Limb (tissue), 2 donors: ENCODE measurements around the gene GLCE.
"Not testable (repeated sequence)": the region's sequence is repeated elsewhere in the genome, so short reads cannot be mapped to it uniquely, and the experiment has no call there.

ENCODE experiments used
- DNase-seq, 2 donors: peaks; one replicate each; pipeline ENCODE4 v3.0.0-alpha.2; 2016; ENCODE audit errors: extremely low spot score in 2 of 2

The GLCE gene

DNA sequence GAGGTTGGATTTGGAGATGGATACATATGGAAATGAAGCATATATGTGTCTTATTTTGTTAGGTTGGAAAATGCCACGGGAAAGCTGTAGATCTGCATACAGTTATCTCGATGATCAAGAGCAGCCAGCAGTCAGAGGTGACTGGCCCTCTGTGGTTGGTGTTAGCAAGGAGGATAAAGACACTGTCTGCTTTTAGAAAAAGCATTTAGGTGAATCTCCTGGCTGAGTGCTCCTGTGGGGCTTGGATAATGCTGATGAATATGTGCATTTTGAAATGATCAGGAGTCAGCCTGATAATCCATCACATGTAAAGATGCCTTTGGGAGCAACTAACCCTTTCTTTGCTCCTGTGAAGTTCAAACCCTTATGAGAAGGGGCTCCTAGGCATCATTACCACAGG, 24.9 kb upstream of the GLCE start:
- DNase-seq, result no peak

DNA sequence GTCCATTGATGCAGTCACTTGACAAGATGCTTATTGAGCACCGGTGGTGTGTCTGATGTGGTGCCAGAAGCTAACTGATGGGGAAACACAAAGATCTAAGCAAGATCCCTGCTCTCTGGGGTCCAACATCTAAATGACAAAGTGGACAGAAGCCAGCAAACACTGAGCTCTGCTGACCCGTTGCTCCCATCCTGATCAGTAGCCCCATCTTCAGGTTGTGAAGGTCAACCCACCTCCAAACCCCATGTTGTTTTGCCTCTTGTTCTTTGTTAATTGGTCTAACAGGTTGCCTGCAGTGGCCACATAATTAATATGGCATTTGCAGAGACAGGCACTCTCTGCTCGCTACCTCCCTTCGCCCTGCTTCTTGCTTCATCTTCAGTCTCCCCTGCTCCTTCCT, 21.5 kb upstream of the GLCE start:
- no peak for DNase-seq

DNA sequence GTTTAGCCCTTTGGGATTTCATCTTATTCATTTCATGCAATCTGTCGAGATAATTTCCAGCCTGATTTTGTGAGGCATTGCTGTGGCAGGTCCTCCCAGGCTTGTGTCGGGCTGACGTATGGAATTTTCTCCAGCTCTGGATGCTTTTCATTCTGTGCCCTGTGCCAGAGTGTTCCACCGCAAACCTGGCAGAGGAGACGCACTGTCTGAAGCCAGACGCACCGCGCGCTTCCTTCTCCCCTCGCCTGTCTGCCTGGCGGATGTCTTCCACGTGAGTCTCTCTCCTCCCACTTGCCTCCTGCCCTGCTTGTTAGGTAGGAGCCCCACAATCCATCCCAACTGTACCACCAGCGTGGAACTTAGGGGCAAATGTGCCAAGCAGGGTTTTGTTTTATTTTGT, 20.1 kb upstream of the GLCE start:
- DNase-seq, result no peak

DNA sequence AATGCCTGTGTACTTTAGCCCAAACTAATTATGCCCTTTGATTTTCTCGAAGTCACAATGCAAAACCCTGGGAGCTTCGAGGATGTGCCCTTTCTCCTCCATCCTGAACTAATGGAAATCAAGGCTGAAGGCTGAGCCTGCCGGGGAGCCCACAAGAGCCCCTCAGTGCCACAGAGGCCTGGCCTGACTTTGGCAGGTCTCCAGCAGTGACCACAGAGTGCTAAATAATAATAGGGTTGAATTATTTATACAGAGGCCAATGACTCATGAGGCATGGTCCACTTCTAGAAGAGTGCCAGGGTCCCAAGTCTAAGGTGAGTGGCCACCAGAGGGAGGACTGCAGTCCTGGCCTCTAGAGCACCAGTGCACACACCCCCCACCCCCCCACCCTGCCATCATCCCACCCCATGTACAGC, 19.1 kb upstream of the GLCE start:
- no peak for DNase-seq

DNA sequence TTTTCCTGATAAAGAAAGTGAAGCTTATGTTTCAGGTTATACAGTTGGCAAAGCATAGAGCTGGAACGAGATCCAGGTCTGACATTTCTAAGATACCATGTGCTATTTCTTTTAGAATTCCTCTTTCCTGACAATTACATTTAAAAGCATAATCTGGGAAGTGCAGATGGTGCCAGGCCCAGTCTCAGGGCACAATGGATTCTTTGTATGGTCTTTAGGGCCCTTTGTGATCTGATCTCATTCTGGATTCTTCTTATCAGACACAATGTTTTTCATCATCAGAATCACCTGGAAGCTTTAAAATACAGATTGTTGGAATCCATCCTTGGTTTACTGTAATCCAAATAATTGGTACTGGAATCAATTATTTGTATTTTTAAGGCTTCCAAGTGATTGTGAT, 18.6 kb upstream of the GLCE start:
- no peak for DNase-seq

DNA sequence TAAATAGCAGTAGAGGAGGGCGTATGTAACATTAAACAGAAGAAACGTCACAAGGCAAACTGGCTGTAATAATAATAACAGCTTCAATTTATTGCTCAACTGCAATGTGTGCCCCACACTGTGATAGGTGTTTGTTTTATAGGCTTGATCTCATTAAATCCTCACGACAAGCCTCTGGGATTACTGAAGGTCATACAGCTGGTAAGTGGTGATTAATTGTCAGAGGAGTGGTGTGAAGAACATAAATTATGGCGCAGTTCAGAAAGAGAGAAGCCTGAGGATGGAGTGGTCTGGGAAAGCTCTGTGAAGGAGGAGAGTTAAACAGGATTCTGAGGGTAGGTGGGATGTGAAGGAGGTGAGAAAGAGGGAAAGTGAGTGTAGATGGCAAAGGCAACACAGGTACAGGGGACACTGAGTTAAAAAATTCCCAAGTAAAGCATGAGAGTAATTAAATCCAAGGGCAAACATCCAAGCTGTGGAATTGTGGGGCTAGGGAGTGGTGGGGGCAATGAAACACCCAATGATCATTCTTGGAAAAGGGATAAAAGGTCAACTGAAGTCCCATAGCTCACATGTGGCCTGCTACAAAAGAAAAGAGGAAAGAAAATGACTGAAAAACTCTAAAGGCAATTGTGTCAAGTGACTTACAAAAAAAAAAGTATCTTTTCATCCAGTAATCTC, 16.5 kb upstream of the GLCE start:
- no peak for DNase-seq

DNA sequence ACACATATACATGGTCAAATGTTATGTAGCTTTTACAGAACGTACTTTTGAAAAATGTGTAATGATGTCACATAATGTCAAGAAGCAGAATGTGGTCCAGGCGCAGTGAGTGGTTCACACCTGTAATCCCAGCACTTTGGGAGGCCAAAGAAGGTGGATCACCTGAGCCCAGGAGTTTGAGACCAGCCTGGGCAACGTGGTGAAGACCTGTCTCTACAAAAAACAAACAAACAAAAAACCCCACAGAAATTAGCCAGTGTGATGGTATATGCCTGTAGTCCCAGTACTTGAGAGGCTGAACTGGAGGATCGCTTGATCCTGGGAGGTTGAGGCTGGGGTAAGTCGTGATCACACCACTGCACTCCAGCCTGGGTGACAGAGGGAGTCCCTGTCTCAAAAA, 15.9 kb upstream of the GLCE start:
- DNase-seq, result no peak

DNA sequence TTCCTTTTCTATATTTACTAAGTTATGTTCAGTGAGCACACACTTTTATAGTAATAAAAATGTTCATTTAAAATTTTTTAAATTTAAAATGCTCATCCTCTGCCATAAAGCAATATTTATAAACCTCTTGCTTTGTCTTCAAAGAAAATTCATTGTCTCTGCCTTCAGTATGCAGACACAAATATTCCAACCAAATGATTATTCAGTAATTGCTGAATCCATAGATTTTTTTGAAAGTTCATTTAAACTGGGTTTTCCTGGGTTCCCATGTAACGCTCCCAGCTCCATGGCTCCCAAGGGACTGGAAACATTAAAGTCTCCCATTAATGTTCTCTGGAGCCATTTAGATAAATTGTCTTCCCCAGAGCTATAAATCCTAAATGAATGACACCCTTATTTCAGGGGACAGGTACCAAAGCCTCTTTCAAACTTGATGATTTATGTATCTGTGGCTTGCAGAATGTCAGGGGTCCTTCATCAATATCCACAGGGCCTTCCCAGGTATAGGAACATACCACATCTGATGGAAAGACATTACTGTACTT, 15.2 kb upstream of the GLCE start:
- DNase-seq, result no peak

DNA sequence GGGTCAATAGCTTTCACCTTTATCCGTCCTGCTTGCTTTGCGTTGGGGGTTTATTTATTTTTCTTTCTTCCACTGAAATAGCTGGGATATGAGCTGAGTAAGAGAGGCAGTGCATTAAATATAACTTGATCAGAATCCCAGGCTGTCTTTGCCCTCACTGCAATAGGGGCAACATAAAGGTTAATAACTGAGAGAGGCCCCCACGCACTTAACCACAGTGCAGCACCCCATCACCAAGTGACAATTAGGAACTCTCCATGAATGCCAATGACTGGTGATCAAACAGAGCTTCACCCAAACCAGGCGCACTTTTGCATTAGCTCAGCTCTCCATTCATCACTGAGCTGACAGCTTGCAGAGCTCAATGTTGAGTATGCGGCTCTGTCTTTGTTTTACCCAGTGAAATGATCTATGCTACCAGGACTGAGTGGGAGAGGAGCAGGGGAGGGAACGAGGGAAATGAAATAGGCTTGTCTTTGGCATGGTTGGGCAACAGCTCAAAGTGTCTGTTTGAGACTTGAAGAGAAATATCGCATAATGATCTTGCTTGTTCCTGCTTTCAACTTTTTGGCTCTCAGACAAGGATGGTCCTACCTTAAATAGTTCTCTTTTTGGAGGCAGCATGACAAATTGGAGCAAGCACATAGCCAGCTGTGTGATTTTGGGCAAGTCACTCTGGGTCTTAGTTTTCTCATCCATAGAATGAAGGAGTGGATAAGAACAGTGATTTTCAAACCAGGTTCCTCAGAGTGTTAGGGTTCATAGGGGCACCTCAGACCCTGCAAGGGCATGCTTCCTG, 14.5 kb upstream of the GLCE start:
- no peak for DNase-seq

DNA sequence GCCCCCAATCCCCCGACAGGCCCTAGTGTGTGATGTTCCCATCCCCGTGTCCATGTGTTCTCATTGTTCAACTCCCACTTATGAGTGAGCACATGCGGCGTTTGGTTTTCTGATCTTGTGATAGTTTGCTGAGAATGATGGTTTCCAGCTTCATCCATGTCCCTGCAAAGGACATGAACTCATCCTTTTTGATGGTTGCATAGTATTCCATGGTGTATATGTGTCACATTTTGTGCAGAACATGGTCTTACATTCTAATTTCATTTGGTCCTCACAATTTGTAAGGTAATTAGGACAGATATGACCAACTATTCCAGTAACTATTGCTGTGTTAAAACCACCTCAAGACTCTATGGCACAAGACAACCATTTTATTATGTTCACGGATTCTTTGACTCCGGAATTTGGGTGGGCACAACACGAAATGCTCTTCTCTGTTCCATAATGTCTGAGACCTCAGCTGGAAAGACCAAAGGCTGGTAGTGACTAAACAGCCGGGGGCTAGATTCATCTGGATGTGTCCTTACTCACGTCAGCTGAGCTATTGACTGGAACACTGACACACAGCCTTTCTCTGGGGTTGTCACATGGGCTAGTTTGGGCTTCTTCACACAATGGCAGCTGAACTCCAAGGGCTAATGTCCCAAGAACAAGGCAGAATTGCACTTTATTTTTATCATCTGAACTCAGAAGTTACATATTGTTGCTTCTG, 13.6 kb upstream of the GLCE start:
- no peak for DNase-seq

DNA sequence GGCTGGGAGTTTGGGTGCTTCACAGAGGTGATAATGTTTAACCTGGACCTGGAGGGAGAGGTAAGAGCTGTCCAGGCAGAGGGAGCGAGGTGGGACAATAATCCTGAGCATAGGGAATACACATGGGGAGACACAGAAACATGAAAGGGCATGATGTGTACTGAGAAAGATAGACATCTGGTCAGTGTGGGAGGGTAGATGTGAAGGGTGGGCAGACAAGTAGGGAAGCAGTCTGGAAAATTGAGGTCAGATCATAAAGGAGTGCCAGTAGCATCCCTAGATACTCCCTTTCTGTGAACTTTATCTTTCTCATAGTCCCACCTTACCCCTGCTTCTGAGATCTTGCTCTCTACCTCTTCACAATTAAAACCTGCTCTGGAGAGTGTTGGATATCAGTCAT, 12.0 kb upstream of the GLCE start:
- DNase-seq, result no peak

DNA sequence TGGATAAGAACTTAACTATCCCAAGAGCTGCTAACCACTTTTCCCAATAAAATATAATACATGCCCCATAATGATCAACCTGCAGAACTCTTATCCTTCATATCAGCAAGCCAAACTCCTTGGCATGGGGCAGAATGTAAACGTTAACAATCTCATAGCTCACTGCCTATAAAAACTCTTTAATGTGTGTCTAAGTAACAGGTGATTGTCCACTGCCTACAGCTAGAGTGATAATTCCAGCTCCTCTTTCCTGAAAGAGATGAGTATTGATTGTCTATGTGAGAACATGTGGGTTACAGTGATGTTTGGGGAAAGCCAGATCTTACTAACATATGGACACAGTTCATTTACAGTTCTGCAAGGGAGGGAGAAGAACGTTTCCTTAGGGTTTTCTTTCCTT, 11.3 kb upstream of the GLCE start:
- no peak for DNase-seq

DNA sequence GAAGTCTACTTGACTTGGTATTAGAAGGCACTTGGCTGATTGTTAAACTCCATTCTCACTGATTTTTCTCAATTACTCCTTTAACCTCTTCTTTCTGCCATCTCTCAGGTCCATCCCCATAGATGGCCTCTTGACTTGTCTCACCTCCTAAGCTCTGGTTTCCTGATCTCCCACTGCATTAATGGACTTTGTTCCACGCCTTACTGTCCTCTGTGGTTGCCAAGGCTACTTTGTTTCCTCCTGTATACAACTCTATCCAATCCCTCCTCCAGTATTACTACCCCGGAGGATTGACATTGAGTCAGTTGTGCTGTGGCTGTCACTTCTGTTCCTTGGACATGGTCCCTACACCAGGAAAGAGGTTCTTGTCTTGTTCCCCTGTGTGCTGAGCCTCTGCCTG, 10.6 kb upstream of the GLCE start:
- no peak for DNase-seq

DNA sequence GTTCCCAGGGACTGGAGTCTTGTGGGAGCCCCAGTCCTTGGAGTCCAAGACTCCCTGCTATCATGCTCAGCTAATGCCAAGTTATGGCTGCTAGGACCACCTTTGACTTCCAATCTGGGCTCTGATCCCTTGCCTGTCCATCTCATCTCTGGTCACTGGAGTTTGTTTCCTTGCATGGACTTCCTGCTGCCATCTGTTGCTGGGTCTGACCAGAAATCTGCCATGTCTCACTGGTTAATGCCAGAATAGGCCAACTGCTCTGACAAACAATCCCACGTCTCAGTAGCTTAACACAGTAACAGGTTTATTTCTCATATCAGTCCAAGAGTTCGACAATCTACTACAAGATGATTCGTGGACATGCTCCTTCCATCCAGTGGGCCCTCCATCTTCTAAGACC, 10.1 kb upstream of the GLCE start:
- no peak for DNase-seq

DNA sequence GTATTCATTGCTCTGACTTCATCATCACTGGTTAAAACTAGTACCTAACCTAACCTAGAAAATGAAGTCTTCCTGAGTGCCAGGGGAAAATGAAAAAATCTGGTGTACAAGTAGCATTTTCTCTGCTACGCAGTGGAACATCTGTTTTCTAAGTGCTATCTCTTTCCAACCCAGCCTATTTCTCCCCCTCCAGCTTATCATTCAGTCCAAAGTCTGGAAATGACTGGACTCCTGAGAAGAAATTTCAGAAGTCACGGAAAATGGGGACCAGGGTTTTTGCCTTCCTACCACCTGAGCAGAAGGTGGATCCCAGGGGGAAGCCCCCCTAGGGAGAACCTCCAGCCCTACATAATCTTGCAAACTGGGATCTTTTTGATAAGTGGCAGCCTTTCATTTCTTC, 9.6 kb upstream of the GLCE start:
- no peak for DNase-seq

DNA sequence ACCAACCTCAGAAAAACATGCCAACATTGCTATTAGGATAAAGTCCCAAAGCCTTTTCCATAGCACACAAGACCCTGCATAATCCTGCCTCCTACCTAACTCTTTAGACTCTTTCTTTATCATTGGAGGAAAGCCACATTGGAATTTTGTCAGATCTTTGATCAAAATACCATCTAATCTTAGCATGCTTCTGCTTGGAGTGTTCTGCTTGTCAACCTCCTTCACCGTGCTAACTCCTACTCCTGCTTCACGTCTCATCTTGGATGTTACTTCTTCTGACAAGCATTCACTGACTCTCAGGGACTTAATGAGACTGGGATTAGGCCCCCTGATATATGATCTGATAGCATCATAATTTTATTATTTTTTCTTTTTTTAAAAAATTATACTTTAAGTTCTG, 7.4 kb upstream of the GLCE start:
- DNase-seq, result no peak

DNA sequence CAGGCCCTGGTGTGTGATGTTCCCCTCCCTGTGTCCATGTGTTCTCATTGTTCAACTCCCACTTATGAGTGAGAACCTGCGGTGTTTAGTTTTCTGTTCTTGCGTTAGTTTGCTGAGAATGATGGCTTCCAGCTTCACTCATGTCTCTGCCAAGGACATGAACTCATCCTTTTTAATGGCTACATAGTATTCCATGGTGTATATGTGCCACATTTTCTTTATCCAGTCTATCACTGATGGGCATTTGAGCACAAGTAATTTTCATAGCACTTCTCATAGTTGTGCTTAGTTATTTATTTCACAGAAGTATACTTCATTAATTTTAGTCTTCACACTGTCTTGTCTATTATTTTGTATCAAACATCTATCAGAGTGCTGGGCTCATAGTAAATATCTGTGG, 6.8 kb upstream of the GLCE start:
- DNase-seq, result not testable (repeated sequence)

DNA sequence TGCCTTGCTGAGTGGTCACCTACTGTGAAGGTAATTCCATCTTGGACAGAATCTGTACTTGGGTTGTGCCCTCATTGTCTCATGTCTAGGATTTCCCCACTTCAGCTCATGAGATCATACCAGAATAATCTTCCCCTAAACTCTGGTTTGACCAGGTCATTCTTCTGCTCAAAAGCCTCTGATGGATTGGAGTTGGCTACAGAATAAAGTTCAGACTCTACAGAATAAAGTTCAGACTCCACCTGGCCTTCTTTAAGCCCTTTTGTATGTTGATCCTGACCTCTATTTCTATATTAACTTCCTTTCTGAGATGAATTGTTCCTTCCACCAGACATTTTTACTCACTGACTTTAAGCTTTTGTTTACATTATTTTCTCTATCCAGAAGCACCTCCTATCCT, 6.4 kb upstream of the GLCE start:
- DNase-seq, result no peak

DNA sequence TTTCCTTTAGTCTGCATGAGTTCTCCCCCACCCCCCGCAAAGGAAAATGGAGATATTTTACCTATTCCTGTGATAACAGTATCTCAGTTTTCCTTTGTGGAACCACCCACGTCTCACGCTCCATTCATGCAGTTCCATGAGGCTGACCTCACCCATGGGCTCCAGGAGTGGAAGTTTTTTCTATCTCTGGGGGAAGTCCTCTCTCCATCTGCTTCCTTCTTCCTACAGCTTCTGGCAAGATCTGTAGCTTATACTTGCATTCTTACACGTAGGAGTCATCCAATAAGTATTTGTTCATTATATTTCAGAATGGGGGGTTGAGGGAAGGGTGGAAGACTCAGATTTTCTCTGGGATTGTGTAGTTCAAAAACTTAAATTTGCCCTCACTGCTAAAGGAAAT, 5.8 kb upstream of the GLCE start:
- DNase-seq, result no peak

DNA sequence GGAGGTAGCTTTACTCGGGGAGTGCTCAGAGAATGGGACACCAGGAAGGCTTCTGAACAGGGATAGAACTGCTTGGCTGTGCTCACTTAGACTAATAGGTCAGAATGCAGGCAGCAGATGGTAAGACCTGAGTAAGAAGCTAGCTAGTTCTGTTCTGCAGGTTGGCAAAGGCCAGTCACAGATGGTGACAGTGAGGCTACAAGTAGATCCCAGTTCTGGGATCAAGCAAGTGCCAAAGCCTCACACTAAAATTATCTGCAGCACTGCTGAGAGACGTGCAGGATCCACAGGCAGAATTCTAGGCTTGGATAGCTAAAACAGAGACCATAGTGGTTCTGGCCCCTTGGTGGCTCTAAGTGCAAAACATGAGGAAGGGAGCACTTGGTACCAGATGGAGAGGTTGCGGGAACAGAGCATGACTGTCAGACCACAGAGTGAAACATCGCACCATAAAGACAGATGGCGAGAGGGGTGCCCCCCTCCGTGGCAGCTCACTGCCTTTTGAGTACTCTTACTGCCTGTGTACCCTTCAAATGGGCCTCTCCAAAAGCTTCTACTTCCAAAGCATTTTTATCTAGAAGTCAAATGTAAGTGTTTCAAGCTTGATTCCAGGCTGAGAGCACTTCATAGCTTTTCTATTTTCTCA, 3.6 kb upstream of the GLCE start:
- DNase-seq, result no peak

DNA sequence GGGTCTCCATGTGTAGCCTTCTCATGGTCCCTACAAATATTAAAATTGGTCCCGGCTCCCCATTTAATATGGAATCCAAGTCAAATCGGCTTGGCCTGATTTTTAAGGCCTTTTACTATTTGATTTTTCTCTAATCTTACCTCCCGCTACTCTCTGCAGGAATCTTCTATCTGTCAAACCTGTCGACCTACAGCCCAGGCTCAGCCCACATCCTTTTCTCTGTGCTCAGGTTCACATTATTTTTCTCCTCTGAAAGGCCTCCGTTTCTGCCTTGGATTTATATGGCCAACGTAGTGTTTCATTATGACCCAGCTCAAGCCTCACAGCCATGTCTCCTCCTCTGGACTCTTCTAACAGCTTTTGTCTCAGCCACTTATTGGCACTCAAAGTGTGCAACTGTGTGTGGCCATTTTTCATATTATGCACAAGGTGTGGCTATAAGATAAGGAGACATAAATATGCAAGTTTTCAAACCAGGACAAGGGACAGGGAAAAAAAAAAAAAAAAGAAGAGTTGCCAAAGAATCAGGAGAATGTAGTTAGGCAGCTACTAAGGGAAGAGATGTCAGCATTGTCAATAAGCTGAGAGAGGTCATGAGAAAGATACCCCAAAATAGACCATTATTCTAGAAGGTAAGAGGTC, 2.1 kb upstream of the GLCE start:
- DNase-seq, result no peak
